ENCODE measurements around the gene INSIG1.

Gene INSIG1

GRCh38 chr7:155324012-155324917 is 26.6 kb downstream of the INSIG1 start:
- no peak overlapping the region for H3K4me3 ChIP-seq (replicated peaks in 1 of 2; ENCODE audit: low read depth in 2 of 2, low read length in 2 of 2)
- TF ChIP-seq CTCF (IDR thresholded peaks at IDR 0.05; ENCODE audit: low read depth, low read length), result no peak
- DNase-seq (ENCODE audit: low read depth in 2 of 2), result no peak

GRCh38 chr7:155324918-155325235 is 27.2 kb downstream of the INSIG1 start:
- TF ChIP-seq CTCF (IDR thresholded peaks at IDR 0.05; ENCODE audit: low read depth, low read length), result no peak
- no peak overlapping the region for H3K4me3 ChIP-seq (replicated peaks in 1 of 2; ENCODE audit: low read depth in 2 of 2, low read length in 2 of 2)
- no peak for DNase-seq (ENCODE audit: low read depth in 2 of 2)

GRCh38 chr7:155326385-155326784 is 28.7 kb downstream of the INSIG1 start:
- DNase-seq (ENCODE audit: low read depth in 2 of 2), result no peak
- TF ChIP-seq CTCF (IDR thresholded peaks at IDR 0.05; ENCODE audit: low read depth, low read length), result no peak
- H3K4me3 ChIP-seq (replicated peaks in 1 of 2; ENCODE audit: low read depth in 2 of 2, low read length in 2 of 2), result no peak overlapping the region

GRCh38 chr7:155327590-155328320 is 30.1 kb downstream of the INSIG1 start:
- H3K4me3 ChIP-seq (replicated peaks in 1 of 2; ENCODE audit: low read depth in 2 of 2, low read length in 2 of 2), result no peak overlapping the region
- DNase-seq (ENCODE audit: low read depth in 2 of 2), result no peak
- TF ChIP-seq CTCF (IDR thresholded peaks at IDR 0.05; ENCODE audit: low read depth, low read length), result no peak

GRCh38 chr7:155329225-155329624 is 31.5 kb downstream of the INSIG1 start:
- no peak for TF ChIP-seq CTCF (IDR thresholded peaks at IDR 0.05; ENCODE audit: low read depth, low read length)
- no peak overlapping the region for H3K4me3 ChIP-seq (replicated peaks in 1 of 2; ENCODE audit: low read depth in 2 of 2, low read length in 2 of 2)
- no peak for DNase-seq (ENCODE audit: low read depth in 2 of 2)

GRCh38 chr7:155331396-155331795 is 33.7 kb downstream of the INSIG1 start:
- TF ChIP-seq CTCF (IDR thresholded peaks at IDR 0.05; ENCODE audit: low read depth, low read length), result no peak
- H3K4me3 ChIP-seq (replicated peaks in 1 of 2; ENCODE audit: low read depth in 2 of 2, low read length in 2 of 2), result no peak overlapping the region
- no peak for DNase-seq (ENCODE audit: low read depth in 2 of 2)

Measured in cardiac fibroblast (primary cell).